Epithelial cell of proximal tubule (primary cell): ENCODE measurements around the gene KRTAP21-2. TPM values are rescaled to one million over a fixed set of nuclear protein-coding genes. Genes with fewer than 3 reads are reported as not detected.

Source experiments
- DNase-seq: peaks from one replicate; pipeline ENCODE4 v3.0.0-alpha.2; 2011; ENCODE audit warnings: low read depth
- H3K4me3 ChIP-seq: 2 replicates; pipeline ENCODE4 v1.5.1; 2011; ENCODE audit warnings: low read depth, mild to moderate bottlenecking, low read length
- total RNA-seq: library from RNA; depleted of rRNA; stranded (reverse); fragments of >200 nt; gene quantifications from 2 replicates; pipeline ENCODE4 v1.2.3, GENCODE V29; 2015
- TF ChIP-seq, protein P1 (sequence below): conservative IDR thresholded peaks from 2 replicates; pipeline ENCODE4 v1.5.1; 2012; ENCODE audit warnings: low read depth, mild to moderate bottlenecking, low read length

The KRTAP21-2 gene
- total RNA-seq, 1 donor from 2014 or later, result not detected

DNA sequence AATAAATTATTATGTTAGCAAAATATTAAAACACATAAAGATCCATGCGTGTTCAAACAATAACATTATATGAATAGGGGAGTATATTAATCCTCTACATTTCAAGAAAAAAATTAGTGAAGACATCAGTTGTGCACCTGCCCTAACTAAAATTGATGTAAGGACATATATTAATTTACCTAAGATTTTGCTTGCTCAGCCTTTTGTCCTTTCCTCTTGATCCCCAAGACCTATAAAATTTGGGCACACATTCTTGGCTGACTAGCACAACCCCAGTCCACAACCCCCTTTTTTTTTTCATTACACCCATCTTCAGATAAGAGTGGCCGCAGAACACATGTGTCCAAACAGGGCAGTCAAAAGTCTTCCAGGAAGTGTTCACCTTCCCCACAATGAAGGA is 6.6 kb downstream of the KRTAP21-2 start:
- TF ChIP-seq, protein P1, sequence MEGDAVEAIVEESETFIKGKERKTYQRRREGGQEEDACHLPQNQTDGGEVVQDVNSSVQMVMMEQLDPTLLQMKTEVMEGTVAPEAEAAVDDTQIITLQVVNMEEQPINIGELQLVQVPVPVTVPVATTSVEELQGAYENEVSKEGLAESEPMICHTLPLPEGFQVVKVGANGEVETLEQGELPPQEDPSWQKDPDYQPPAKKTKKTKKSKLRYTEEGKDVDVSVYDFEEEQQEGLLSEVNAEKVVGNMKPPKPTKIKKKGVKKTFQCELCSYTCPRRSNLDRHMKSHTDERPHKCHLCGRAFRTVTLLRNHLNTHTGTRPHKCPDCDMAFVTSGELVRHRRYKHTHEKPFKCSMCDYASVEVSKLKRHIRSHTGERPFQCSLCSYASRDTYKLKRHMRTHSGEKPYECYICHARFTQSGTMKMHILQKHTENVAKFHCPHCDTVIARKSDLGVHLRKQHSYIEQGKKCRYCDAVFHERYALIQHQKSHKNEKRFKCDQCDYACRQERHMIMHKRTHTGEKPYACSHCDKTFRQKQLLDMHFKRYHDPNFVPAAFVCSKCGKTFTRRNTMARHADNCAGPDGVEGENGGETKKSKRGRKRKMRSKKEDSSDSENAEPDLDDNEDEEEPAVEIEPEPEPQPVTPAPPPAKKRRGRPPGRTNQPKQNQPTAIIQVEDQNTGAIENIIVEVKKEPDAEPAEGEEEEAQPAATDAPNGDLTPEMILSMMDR, result no peak
- DNase-seq, result no peak
- no peak overlapping the region for H3K4me3 ChIP-seq

DNA sequence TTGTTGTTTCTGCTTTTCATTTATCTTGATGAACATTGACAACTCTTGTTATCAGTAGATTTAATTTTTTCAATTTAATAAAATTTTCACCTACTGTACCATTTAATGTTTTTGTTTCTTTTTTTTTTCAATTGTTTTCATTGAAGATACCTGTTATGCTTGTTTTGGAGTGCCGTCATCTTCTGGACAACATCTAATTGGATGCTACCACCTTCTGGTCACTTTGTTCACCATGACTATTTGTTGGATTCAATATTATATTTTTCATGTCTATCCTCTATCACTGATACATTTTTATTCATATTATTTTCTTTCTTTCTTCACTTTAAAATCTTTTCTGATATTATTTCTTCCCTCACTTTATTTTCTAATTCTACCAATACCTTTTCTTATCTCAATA is 14.0 kb downstream of the KRTAP21-2 start:
- TF ChIP-seq, protein P1, result no peak
- DNase-seq, result no peak
- no peak overlapping the region for H3K4me3 ChIP-seq

DNA sequence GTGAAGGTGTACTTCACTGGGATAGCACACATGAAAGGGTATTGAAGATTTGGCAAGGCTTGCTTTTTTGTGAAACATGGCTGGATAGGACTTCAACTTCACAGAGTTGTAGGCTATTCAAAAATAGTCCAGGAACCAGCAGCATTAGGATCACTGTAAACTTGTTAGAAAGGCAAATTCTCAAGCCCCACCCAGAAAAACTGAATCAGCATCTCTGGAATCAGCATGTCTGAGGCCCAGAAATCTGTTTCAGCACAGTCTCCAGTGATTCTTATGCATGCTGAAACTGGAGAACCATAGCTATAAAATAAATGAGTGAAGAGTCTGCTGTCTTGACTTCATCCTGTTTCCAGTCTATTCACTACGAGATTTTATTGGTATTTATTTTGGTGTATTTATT is 20.3 kb downstream of the KRTAP21-2 start:
- H3K4me3 ChIP-seq, result no peak overlapping the region
- no peak for DNase-seq
- TF ChIP-seq, protein P1, result no peak

DNA sequence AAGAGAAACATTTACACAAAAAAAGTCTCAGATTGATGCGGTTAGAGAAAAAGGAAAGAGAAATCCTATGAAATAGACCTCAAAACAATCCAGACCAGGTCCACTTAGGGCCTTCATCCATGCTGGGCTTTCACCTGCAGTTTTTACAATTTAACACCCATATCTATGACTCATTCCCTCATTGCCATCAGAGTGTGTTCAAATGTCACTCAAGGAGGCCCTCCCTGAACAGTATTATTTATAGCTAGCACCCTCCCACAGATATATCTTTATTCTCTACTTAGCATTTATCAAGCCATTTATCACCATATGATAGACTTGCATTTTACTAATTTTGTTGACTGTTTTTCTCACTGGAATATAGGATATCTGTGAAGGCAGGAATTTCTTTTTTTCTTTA is 27.7 kb downstream of the KRTAP21-2 start:
- no peak for DNase-seq
- no peak overlapping the region for H3K4me3 ChIP-seq
- TF ChIP-seq, protein P1, result no peak

DNA sequence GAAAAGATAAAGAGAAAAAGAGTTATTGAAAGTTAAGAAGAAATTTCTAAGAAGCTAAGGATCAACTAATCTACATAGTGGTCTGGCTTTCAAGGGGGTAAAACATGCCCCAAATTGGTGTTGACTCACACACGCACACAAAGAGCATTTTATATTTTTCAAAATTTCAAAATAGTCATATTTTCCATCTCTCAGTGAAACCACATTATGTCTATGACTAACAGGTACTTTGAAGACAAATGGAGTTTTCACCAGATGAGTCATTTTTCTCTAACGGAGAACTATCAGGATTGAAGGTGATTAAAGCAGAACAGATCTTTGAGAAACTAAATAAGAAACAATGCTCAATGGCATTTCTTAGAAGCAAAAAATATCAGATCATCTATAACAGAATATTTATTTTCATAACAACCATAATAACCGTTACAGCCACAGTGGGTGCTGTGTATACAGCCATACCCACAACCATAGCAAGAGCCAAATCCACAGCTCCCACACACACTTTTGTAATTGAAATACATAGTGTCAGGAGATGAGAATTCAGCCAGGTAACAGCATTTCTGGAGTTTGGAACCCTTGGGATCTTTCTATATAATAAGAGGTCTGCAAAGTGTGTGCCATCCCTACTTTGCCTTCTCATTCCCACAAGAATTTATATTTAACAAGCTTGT is 28.7 kb downstream of the KRTAP21-2 start, which contains the start of gene KRTAP21-3:
KRTAP21-3 (minus strand) TSS at position 539 of the 671 bp plus-strand sequence; CDS start at position 521, 18 bp downstream.
- H3K4me3 ChIP-seq, result no peak within 1 kb of the TSS
- DNase-seq, result no peak
- TF ChIP-seq, protein P1, result no peak

DNA sequence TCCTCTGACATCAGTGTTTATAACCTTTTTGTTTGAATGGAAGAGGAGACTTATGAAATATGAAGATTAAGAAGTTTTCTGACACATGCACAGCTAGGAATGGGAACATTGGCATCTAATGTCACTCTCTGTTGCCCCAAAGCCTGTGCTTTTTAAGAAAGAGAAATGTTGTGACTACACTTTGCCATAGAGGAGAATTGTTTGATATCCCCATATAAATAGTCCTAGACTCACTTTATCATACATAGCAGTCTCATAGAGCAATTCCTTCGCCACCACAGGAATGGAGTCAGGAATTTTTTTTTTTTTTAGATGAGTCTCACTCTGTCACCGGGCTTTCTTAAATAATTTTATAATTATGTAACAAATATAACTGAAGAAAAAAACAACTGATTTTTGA is 30.0 kb downstream of the KRTAP21-2 start:
- no peak for DNase-seq
- TF ChIP-seq, protein P1, result no peak
- no peak overlapping the region for H3K4me3 ChIP-seq

DNA sequence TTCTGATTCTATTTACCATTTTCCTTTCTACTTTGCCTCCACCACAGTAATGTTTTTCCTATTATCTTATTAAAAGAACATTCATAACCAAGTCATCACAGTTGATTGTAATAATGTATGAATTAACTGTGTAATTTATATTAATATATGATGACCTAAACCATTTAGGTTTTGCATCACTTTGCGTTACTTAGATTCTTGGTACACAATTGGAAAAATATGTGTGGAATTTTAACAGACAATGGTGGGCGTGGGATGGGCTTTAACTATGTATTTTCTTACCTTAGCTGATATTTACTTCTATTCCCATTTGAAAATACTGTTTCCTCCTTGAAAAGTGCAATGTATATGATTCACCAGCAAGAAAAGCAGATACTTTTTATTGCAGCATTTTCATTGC is 32.1 kb downstream of the KRTAP21-2 start:
- no peak overlapping the region for H3K4me3 ChIP-seq
- no peak for DNase-seq
- TF ChIP-seq, protein P1, result no peak
